ENCODE results near the gene RGS19.

- TF ChIP-seq CTCF (conservative IDR thresholded peaks at IDR 0.05; ENCODE audit: low read depth, low read length) = no peak
- TF ChIP-seq EZH2 (IDR thresholded peaks at IDR 0.05; ENCODE audit: borderline replicate concordance, low read depth, low read length, poor library complexity, severe bottlenecking) = no peak
Observed at GRCh38 chr20:64036346-64037198, 42.7 kb downstream of the RGS19 start.
